Hippocampal formation (tissue), 2 donors: ENCODE results near the gene SCARF2.
"Not testable (repeated sequence)": the region's sequence is repeated elsewhere in the genome, so short reads cannot be mapped to it uniquely, and the experiment has no call there.

Source experiments
- DNase-seq, 2 donors: peaks; one replicate each; lab custom pipeline; 2025; lab: John Stamatoyannopoulos, UW

SCARF2 gene

GRCh38 chr22:20459862-20460261, 22.2 kb upstream of the SCARF2 start:
- no peak for DNase-seq

GRCh38 chr22:20459152-20459542, 21.5 kb upstream of the SCARF2 start:
- DNase-seq = no peak

- no peak for DNase-seq
Observed at GRCh38 chr22:20458530-20459151, 21.0 kb upstream of the SCARF2 start.

GRCh38 chr22:20457506-20458240, 20.0 kb upstream of the SCARF2 start:
- no peak for DNase-seq

GRCh38 chr22:20456722-20457076, 19.1 kb upstream of the SCARF2 start:
- DNase-seq = no peak

- DNase-seq = peak; percentile 38 to 43
Observed at GRCh38 chr22:20456064-20456721, 18.6 kb upstream of the SCARF2 start.

GRCh38 chr22:20455709-20456063, 18.1 kb upstream of the SCARF2 start:
- DNase-seq = no peak

GRCh38 chr22:20453222-20453621, 15.6 kb upstream of the SCARF2 start:
- no peak for DNase-seq

GRCh38 chr22:20451920-20452319, 14.3 kb upstream of the SCARF2 start:
- DNase-seq = no peak

- DNase-seq = not testable (repeated sequence)
Observed at GRCh38 chr22:20451129-20451778, 13.6 kb upstream of the SCARF2 start.

GRCh38 chr22:20450551-20450906, 12.9 kb upstream of the SCARF2 start:
- DNase-seq = no peak

- no peak for DNase-seq
Observed at GRCh38 chr22:20449819-20450550, 12.4 kb upstream of the SCARF2 start.

- DNase-seq = no peak
Observed at GRCh38 chr22:20448630-20449029, 11.0 kb upstream of the SCARF2 start.

GRCh38 chr22:20446383-20446970, 8.9 kb upstream of the SCARF2 start:
- DNase-seq = no peak

- no peak for DNase-seq
Observed at GRCh38 chr22:20444325-20444724, 6.7 kb upstream of the SCARF2 start.

- no peak for DNase-seq
Observed at GRCh38 chr22:20442485-20443284, 5.1 kb upstream of the SCARF2 start.

- DNase-seq = no peak
Observed at GRCh38 chr22:20441631-20442484, 4.2 kb upstream of the SCARF2 start.

GRCh38 chr22:20440637-20441591, 3.3 kb upstream of the SCARF2 start:
- DNase-seq = no peak
